Hepatic stellate cell (primary cell): ENCODE results near the gene TFG.

Source experiments
- DNase-seq: peaks from one replicate; pipeline ENCODE4 v3.0.0; 2011; ENCODE audit warnings: low spot score

Gene TFG

DNA sequence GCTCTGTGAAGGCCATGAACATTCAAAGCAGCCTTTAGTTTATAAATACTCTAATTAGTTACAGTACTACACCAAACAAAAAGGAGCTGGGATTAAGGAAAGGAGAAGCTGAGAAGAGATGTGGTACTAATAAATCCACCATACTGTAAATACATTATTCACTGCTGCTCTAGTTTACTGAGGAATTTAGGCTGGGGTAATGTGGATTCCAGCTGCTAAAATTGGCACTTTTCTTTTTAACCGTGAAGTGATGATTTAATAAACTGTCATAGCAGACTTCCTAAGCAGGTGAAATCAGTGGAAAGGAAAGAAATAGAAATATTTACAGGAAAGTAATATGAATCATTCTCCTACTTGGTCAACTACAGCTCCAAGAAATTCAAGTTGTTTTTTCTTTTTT is 88.7 kb downstream of the TFG start:
- DNase-seq = no peak
